ENCODE results near the gene LSR.

LSR gene

DNA sequence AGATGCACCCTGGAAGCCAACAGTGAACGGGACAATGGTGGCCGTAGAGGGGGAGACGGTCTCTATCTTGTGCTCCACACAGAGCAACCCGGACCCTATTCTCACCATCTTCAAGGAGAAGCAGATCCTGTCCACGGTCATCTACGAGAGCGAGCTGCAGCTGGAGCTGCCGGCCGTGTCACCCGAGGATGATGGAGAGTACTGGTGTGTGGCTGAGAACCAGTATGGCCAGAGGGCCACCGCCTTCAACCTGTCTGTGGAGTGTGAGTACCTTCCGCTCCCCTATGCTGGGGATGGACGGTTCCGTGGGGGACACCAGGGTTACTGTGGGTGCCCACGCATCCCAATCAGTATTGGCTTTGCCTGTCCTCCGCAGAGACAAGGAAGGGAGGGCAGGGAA, 53.6 kb downstream of the LSR start:
- DNase-seq (ENCODE audit: low read depth in 2 of 2) = no peak

DNA sequence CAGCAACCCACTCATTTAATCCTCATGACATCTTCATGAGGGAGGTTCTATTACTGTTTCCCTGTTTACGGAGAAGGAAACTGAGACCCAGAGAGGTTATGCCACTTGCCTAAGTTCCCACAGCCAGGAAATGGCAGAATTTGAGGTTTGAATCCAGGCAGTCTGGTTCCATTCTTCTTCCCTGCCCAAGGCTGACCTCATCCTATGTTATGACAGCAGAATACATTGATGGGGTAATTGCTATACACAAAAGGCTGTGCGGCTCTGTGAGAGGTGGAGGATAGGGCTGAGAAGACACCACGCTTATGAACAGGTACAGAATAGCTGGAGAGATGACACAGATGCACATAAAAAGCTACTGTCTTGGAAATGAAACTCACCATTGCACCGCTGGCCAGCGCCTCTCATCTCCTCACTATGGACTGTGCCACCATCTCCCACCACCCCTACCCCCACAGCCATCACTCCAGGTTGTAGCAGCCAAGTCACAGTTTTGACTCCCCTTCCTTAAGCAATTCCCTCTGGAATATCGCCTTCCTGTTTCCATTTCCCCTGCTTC, 54.6 kb downstream of the LSR start:
- DNase-seq (ENCODE audit: low read depth in 2 of 2) = no peak

DNA sequence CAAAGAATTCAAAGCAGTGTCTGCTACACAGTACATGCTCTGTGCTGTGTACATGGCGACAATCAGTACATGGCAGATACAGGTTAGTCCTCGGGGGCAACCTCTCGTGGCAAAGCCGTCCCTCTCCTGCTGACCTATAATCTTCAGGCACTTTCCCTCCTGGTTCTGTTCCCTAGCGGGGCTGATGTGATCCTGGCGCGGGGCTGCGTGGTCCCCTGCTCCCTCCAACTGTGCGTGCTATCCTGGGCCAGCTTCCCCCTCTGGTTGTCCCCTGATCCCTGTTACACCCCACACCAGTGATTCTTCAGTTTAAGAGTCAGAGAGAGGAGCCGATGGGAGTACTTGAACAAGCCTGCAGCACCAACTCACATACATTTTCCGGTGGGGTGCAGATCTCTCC, 55.2 kb downstream of the LSR start:
- no peak for DNase-seq (ENCODE audit: low read depth in 2 of 2)

DNA sequence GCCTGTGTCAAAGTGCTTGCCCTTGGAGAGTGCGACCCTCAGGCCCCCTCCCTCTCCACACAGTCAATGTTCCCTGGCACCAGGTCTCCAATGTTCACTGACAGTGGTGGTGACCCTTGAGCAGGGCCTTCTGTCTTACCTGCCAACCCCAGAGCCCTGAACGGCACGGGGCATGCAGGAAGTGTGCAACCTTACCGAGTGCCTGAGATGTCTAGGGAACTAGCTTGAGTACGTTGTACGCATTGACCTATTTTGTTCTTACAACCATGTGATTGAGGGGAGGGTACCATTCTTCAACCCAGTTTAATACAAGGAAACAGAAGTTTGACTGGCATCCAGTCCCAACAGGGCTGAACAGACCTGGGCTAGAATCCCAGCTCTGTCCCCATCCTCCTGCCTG, 56.4 kb downstream of the LSR start:
- no peak for DNase-seq (ENCODE audit: low read depth in 2 of 2)

DNA sequence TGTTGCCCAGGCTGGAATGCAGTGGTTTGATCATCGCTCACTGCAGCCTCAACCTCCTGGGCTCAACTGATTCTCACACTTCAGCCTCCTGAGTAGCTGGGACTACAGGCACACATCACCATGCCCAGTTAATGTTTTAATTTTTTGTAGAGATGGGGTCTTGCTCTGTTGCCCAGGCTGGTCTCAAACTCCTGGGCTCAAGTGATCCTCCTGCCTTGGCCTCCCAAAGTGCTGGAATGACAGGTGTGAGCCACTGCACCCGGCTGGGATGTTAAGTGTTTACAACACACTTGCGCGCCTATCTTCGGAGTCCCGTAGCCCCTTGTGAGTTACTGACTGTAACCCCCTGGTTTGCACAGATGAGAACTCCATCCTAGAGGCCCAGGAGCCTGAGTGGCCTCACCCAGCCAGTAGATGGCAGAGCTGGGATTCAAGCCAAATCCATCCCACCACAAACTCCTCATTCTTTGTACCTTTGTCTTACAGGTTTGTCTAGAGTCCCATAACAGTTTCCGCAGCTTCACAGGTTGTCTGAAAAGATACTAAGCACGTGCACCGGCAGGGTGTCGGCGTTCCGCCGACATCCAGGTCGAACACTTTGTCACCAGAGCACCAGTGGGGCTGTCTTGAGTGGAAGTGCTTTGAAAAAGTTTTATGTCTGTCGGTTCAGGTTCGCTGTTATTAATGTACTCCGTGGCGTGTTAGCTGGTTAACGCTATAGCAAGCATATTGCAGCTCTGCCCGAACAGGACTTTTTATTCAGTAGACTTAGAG, 57.9 kb downstream of the LSR start:
- DNase-seq (ENCODE audit: low read depth in 2 of 2) = no peak

DNA sequence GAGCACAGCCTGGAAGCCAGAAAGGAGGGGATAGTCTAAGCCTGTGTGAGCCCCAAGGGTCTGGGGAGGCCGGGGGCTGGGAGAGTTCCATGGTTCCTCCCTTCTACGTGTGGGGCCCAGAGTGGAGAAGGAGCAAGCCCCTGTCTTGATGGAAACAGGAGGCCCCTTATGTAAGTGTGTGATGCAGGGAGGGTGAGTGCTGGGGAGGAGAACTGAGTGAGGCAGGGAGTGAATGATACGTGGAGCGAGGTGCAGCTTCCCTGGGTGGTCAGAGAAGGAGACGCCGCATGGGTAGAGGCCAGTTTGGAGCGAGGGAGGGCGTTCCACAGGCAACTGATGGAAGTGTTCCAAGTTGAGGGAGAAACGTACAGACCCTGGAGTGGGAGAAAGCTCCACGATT, 59.1 kb downstream of the LSR start:
- DNase-seq (ENCODE audit: low read depth in 2 of 2) = no peak

DNA sequence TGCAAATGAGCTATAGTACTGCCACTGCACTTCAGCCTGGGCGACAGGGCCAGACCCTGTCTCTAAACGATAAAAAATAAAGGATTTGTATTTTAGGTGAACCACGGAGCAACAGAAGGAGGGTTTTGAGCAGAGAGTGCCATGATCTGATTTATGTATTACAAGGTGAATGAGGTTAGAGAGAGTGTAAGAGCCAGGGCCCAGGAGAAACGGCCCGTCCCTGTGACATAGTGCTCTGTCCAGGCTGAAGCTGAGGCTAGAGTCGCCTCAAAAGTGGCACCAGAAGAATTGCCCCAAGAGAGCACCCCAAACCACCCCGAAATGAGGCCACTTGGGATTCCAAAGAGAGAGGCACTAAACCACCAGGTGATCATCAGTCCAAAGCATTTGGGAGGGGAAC, 60.1 kb downstream of the LSR start:
- no peak for DNase-seq (ENCODE audit: low read depth in 2 of 2)

DNA sequence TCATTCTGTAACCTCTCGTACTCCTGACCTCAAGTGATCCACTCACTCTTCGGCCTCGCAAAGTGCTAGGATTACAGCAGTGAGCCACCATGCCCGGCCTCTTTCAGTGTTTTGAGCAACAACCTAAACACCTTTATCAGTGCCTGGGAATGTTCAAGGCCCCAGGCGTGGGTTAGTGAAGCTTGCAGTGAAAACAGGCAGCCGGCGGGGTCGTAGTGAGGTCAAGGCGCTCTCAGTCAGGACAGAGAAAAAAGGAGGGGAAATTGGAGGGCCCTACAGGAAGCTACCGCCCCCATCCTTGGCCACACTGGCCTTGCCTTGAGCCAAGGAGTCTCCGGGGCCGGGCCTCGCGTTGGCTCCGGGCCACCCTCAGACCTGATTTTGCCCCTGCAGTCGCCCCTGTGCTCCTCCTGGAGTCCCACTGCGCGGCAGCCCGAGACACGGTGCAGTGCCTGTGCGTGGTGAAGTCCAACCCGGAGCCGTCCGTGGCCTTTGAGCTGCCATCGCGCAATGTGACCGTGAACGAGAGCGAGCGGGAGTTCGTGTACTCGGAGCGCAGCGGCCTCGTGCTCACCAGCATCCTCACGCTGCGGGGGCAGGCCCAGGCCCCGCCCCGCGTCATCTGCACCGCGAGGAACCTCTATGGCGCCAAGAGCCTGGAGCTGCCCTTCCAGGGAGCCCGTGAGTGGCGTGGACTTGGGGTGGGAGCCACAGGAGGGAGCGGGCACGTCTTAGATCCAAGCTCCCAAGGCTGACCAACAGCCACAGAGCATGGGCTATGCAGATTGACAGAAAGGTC, 60.9 kb downstream of the LSR start:
- no peak for DNase-seq (ENCODE audit: low read depth in 2 of 2)

DNA sequence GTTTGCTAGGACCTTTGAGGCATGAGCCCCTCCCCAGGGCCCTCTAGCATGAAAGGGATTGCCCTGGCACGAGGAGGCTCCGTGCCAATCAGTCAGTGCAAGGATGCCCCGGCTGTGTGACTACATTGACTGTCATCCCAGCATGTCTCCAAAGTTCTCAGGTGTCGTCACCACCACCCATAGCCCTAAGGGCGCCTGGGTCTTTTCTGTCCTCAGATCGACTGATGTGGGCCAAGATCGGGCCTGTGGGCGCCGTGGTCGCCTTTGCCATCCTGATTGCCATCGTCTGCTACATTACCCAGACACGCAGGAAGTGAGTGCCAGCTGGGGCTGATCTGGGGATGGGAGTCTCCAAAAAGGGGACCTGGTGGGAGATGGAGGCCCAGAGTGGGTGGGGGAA, 61.5 kb downstream of the LSR start:
- DNase-seq (ENCODE audit: low read depth in 2 of 2) = no peak

DNA sequence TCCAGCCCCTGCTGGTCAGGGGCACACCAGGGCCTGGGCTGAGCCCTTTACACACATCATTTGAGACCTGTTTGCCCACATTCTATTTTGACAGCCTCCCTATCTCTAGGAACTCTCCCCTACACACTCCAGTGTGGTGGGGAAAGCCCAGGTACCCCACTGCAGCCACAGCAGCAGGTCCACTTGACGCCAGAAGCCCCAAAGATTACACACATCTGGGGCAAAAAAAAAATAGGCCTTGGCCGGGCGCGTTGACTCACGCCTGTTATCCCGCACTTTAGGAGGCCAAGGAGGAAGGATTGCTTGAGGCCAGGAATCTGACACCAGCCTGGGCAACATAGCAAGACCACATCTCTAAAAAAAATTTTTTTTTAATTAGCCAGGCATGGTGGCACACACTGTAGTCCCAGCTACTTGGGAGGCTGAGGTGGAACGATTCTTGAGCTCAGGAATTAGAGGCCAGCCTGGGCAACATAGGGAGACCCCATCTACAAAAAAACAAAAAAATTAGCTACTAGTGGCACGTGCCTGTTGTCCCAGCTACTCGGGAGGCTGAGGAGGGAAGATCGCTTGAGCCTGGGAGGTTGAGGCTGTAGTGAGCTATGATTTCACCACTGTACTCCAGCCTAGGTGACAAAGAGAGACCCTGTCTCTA, 62.1 kb downstream of the LSR start:
- no peak for DNase-seq (ENCODE audit: low read depth in 2 of 2)

DNA sequence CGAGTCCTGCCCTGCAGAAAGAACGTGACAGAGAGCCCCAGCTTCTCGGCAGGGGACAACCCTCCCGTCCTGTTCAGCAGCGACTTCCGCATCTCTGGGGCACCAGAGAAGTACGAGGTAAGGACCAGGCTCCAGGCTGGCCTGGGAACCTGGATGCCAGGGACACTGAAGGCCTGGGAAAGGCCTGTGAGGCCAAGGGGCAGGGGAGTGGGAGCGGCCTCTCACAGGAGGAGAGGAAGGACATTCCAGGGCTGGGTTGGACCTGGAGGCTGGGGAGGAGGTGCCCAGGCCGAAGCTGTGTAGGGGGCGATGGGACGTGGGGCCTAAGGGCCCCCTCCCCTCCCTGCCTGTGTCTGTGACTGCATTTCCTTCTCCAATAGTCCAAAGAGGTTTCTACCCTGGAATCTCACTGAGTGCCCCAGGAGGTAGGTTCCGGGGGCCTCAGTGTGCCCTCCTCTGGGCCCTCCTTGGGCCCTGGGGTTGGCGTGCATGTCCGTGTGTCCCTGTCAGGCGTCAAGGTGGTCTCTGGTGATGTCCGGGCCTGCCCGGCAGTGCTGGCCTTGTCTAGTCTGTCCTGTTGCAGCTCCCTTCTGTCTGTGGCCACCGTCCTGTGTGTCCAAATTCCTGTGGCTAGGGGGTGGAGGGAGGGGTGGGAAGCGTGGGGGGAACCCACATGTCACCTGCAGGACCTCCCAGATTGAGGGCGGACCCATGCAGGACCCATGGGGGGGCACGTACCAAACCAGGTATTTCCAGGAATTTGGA, 63.3 kb downstream of the LSR start:
- DNase-seq (ENCODE audit: low read depth in 2 of 2) = no peak

DNA sequence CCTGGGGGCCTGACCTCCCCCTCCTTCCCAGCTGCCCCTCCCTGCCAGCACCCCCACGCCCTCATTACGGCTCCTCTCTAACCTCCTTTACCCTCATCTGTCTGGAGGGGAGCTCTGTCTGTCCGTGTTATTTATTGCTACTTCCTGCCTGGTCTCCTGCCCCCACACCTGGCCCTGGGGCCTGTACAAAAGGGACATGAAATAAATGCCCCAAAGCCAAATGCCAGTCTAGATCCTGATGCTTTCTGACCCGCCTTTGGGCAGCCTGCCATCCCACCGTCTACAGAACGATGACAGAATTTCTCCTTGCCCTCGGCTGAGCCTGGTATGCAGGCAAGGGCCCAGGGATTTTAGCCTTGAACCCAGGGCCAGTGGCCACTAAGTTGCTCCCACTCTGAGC, 64.8 kb downstream of the LSR start:
- no peak for DNase-seq (ENCODE audit: low read depth in 2 of 2)

DNA sequence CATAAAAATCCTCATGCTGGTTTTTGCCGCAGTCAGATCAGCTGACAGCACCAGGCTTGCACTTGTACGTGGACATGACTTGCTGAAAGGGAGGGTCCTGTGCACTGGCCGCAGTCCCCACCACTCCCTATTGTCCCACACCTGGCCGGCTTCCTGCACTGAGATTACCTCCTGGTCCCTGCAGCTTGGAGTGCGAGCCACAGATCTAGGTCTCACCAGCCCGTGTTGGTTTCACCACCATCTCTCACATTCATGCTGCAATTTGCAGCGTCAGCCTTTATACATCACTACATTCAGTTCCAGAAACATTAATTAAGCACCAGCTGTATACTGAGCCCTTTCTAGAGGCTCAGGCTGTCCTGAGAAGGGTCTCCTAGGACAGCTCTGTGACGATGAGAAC, 65.2 kb downstream of the LSR start:
- DNase-seq (ENCODE audit: low read depth in 2 of 2) = no peak

DNA sequence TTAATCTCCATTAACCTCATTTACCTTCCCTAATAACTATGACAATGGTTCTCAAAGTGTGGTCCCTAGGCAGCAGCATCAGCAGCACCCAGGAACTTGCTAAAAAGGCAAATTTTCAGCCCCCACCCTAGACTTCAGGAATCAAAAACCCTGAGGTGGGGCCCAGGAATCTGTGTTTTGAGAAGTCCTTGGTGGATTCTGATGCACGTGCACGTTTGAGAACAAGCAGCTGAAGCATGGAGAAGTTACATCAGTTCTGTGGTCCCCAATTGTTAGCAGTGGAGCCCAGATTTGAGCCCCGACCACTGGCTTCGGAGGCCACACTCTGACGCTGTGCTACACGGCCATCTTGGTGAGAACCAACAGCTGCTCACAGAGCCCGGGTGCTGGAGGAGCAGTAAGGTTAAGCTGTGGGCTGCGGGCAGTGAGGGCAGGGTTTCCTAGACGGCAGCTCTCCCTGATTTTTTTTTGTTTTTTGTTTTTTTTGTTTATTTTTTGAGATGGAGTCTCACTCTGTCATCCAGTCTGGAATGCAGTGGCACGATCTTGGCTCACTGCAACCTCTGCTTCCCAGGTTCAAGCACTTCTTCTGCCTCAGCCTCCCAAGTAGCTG, 66.2 kb downstream of the LSR start:
- no peak for DNase-seq (ENCODE audit: low read depth in 2 of 2)

DNA sequence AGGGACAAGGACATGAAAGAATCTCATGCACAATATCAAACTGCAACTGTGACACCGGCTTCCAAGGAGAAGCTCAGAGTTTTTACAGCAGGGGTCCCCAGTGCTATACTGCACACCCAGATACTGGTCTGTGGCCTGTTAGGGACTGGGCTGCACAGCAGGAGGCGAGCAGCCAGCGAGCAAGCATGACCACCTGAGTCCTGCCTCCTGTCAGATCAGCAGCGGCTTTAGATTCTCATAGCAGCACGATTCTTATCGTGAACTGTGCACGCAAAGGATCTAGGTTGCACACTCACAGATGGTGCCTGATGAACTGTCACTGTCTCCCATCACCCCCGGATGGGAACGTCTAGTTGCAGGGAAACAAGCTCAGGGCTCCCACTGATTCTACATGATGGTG, 67.1 kb downstream of the LSR start:
- no peak for DNase-seq (ENCODE audit: low read depth in 2 of 2)

DNA sequence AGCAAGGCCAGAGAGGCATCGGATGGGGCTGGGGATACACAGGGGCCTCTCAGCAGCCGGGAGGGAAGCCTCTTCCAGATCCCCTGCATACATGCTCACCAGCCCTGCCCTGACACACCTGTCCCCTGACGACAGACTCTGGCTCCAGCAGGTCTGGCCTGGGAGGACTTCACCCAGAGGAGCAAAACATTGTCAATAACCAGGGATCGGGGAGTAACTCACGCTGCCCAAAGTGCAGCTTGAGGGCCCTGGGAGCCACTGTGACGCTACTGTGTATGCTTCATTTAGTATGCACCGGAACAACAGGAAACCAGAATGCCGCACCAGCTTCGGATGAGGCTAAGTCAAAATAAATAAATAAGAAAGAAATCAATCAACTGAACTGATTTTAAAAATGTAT, 67.8 kb downstream of the LSR start:
- no peak for DNase-seq (ENCODE audit: low read depth in 2 of 2)

All from stimulated activated CD4-positive, alpha-beta T cell treated with anti-CD3 and anti-CD28 coated beads, Interleukin-15, amount 100 ng/mL, for 48 hours (primary cell).